Esophagus muscularis mucosa (tissue), 4 donors: ENCODE measurements around the gene ITPR3. TPM values are rescaled to one million over a fixed set of nuclear protein-coding genes. Genes with fewer than 3 reads are reported as not detected.

Source experiments
- DNase-seq: peaks from one replicate; pipeline ENCODE4 v3.0.0-alpha.2; 2017; ENCODE audit errors: extremely low spot score
- H3K27ac ChIP-seq, 4 donors: fragments of 200-600 bp; sonication (generic); replicated peaks in 1 of 4; 1 replicate in 3 of 4; 2 replicates in 1 of 4; pipeline ENCODE4 v1.5.1; 2016 to 2019; ENCODE audit warnings: mild to moderate bottlenecking in 1 of 4
- H3K27me3 ChIP-seq, 4 donors: fragments of 200-600 bp; sonication (generic); one replicate each; pipeline versions ENCODE4 v1.5.1 to v1.6.0; 2016 to 2019
- H3K36me3 ChIP-seq, 4 donors: fragments of 200-600 bp; sonication (generic); one replicate each; pipeline ENCODE4 v1.5.1; 2016 to 2019
- H3K4me1 ChIP-seq, 4 donors: fragments of 200-600 bp; sonication (generic); one replicate each; pipeline ENCODE4 v1.5.1; 2016 to 2019
- H3K4me3 ChIP-seq, 4 donors: fragments of 200-600 bp; sonication (generic); 1 replicate in 2 of 4; 2 replicates in 2 of 4; pipeline ENCODE4 v1.5.1; 2016 to 2019; ENCODE audit warnings: mild to moderate bottlenecking in 4 of 4, moderate library complexity in 1 of 4
- H3K9me3 ChIP-seq, 4 donors: fragments of 200-600 bp; sonication (generic); 1 replicate in 3 of 4; 2 replicates in 1 of 4; pipeline ENCODE4 v1.5.1; 2016 to 2019
- EP300 ChIP-seq: sonication (generic); formaldehyde crosslinking; IDR thresholded peaks from one replicate; pipeline ENCODE4 v1.6.1; 2017; ENCODE audit warnings: antibody characterized with exemption
- POLR2A ChIP-seq: fragments of 450-650 bp; IDR thresholded peaks from one replicate; pipeline ENCODE4 v1.6.1; 2017; ENCODE audit warnings: antibody characterized with exemption, moderate library complexity, mild to moderate bottlenecking, low read depth
- POLR2AphosphoS5 ChIP-seq, 2 donors: sonication (generic); formaldehyde crosslinking; IDR thresholded peaks; one replicate each; pipeline ENCODE4 v1.6.1; 2017; ENCODE audit warnings: antibody characterized with exemption in 2 of 2
- WGBS: methylation state at CpG from one replicate; pipeline ENCODE4 v1.1.5; 2018; 5-methylcytosine and 5-hydroxymethylcytosine counted together
- intact Hi-C: fragments of 100-400 bp; cut with DNase I; formaldehyde crosslinking; loops from one replicate; pipeline ENCODE4 v1.15.1; 2023
- total RNA-seq, 4 donors: library from RNA; depleted of rRNA; stranded (reverse); fragments of >200 nt; gene quantifications; one replicate each; pipeline versions ENCODE4 v1.1.0 to v1.2.1, GENCODE V29; 2016
- TF ChIP-seq, protein P1 (sequence below), 3 experiments: fragments of 200-600 bp in 2 of 3; fragments of 450-650 bp in 1 of 3; sonication (generic) in 2 of 3; IDR thresholded peaks; one replicate each; pipeline ENCODE4 v1.5.1; 2017 to 2019; ENCODE audit warnings: antibody characterized with exemption in 3 of 3, mild to moderate bottlenecking in 2 of 3, moderate library complexity in 1 of 3

Gene ITPR3
- total RNA-seq, 4 donors from 2014 or later, result 12.1 to 24.9 (median 20.5) TPM

DNA sequence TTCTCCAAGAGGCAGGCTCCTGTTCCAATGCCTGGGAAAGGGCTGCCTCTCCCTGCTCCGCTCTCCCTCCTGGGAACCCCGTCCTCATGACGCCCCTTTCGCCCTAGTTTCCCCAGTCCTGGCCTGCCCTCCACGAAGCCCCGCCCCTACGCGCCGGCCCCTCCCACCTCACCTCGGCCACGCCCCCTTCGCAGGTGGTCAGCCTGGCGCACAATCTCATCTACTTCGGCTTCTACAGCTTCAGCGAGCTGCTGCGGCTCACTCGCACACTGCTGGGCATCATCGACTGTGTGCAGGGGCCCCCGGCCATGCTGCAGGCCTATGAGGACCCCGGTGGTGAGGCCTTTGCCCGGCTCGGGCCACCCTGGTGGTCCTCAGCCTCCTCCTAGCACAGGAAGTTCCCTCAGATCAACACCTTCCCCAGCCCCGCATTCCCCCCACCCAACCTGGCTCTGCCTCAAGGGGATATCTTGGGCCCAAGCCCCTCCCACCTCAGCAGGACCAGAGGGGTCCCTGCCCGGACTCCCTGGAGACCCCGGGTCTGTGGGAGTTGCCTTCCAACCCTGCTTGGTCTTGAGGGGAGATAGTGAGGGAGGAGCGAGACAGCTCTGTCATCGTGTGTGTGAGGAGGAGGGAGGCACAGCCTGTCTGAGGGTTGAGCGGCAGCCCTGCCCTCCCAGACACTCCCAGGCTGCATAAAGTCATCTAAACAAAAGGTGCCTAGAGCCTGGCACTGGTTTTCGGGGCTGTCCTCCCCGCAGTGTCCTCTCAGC, 50.0 kb downstream of the ITPR3 start:
- Histone ChIP-seq H3K4me3 (no peak overlapping the region), H3K4me1 (peaks cover 0 to 11% (median 9%) of the 10 kb centered on the region in 4 donors), H3K9me3 (no peaks in the 10 kb centered on the region), H3K27ac (no peak overlapping the region), H3K27me3 (peaks cover 0 to 26% (median 0%) of the 10 kb centered on the region in 4 donors), H3K36me3 (peaks cover 0 to 95% (median 65%) of the 10 kb centered on the region in 4 donors)
- DNase-seq, result no peak
- WGBS, result 59% methylated on average over 28 of the region's 30 CpGs
- intact Hi-C loops, result no loop called here
- TF ChIP-seq POLR2A (no peak), EP300 (no peak), POLR2AphosphoS5 (IDR thresholded peaks at IDR 0.05) (no peak)
- TF ChIP-seq, protein P1, sequence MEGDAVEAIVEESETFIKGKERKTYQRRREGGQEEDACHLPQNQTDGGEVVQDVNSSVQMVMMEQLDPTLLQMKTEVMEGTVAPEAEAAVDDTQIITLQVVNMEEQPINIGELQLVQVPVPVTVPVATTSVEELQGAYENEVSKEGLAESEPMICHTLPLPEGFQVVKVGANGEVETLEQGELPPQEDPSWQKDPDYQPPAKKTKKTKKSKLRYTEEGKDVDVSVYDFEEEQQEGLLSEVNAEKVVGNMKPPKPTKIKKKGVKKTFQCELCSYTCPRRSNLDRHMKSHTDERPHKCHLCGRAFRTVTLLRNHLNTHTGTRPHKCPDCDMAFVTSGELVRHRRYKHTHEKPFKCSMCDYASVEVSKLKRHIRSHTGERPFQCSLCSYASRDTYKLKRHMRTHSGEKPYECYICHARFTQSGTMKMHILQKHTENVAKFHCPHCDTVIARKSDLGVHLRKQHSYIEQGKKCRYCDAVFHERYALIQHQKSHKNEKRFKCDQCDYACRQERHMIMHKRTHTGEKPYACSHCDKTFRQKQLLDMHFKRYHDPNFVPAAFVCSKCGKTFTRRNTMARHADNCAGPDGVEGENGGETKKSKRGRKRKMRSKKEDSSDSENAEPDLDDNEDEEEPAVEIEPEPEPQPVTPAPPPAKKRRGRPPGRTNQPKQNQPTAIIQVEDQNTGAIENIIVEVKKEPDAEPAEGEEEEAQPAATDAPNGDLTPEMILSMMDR (IDR thresholded peaks at IDR 0.05), result no peak

DNA sequence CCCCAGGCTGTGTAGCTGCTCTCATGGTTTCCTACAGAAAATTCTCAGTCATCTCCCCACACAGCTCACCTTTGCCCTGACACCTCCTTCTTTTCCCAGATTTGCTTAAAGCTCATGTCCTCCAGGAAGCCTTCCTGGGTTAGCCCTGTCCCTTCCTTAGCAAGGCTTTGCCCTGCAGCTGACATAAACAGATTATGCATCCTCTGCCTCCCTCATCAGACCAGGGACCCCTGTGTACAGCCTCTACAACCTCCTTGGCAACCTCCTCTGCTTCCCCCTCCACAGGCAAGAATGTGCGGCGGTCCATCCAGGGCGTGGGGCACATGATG, 50.6 kb downstream of the ITPR3 start:
- H3K4me3 ChIP-seq, result no peak overlapping the region
- H3K36me3 ChIP-seq, result peaks cover 0 to 95% (median 67%) of the 10 kb centered on the region in 4 donors
- 89% methylated on average over 3 of the region's 3 CpGs for WGBS
- intact Hi-C loops, result no loop called here
- peaks cover 0 to 26% (median 0%) of the 10 kb centered on the region in 4 donors for H3K27me3 ChIP-seq
- TF ChIP-seq EP300 (no peak), POLR2AphosphoS5 (IDR thresholded peaks at IDR 0.05) (no peak), POLR2A (no peak)
- TF ChIP-seq, protein P1 (IDR thresholded peaks at IDR 0.05), result no peak
- DNase-seq, result no peak
- no peaks in the 10 kb centered on the region for H3K9me3 ChIP-seq
- H3K4me1 ChIP-seq, result peaks cover 0 to 11% (median 9%) of the 10 kb centered on the region in 4 donors
- no peak overlapping the region for H3K27ac ChIP-seq

DNA sequence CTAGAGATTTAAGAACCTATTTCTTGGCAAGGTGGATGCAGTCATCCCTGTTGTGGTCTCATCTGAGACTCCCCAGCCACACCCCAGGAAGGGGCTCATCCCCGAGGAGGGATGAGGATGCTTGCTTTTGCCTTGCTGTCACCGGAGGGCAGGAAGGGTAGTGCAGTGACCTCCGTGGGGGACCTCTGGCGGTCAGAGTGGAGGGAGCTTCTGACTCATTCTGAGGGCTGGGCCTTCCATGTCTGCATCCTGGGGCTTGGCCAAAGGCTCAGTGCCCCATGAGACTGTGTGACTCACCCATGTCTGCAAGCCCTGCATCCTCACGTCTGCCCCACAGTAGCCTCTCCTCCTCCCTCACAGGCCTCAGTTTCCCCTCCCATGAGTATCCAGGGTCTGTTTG, 51.7 kb downstream of the ITPR3 start:
- Histone ChIP-seq H3K4me1 (peaks cover 0 to 11% (median 9%) of the 10 kb centered on the region in 4 donors), H3K4me3 (no peak overlapping the region), H3K27ac (no peak overlapping the region), H3K27me3 (peaks cover 0 to 31% (median 0%) of the 10 kb centered on the region in 4 donors), H3K9me3 (no peaks in the 10 kb centered on the region), H3K36me3 (peaks cover 0 to 95% (median 69%) of the 10 kb centered on the region in 4 donors)
- TF ChIP-seq EP300, result no peak
- TF ChIP-seq, protein P1 (IDR thresholded peaks at IDR 0.05), result peak in 2 of 3 experiments; percentile 17 to 48
- no peak for TF ChIP-seq POLR2A
- TF ChIP-seq POLR2AphosphoS5 (IDR thresholded peaks at IDR 0.05), result no peak
- intact Hi-C loops, result no loop called here
- peak; percentile 96 for DNase-seq
- WGBS, result 29% methylated on average over 4 of the region's 5 CpGs

DNA sequence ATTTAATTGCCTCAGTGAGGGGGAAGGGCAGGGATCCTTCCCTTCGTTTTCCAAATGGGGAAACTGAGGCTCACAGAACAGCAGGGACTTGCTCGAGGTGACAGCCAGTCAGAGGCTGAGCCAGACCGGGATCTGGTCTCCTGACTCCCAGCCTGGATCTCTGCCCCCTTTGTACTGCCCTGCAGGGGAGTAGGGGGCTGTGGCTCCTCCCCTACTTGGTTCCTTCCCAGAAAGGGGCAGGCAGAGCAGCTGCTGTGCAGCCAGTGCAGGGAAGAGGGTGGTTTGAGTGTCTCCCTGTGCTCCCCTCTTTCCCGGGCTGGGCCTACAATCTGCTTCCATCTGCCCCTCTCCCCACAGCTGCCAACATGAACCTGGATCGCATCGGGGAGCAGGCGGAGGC, 52.7 kb downstream of the ITPR3 start:
- H3K27me3 ChIP-seq, result peaks cover 0 to 37% (median 0%) of the 10 kb centered on the region in 4 donors
- 65% methylated on average over 7 of the region's 7 CpGs for WGBS
- H3K9me3 ChIP-seq, result no peaks in the 10 kb centered on the region
- no peak overlapping the region for H3K27ac ChIP-seq
- H3K4me3 ChIP-seq, result no peak overlapping the region
- DNase-seq, result no peak
- no peak for TF ChIP-seq EP300
- no peak for TF ChIP-seq POLR2A
- TF ChIP-seq POLR2AphosphoS5 (IDR thresholded peaks at IDR 0.05), result no peak
- TF ChIP-seq, protein P1 (IDR thresholded peaks at IDR 0.05), result no peak
- peaks cover 4 to 94% (median 69%) of the 10 kb centered on the region in 4 donors for H3K36me3 ChIP-seq
- peaks cover 0 to 11% (median 9%) of the 10 kb centered on the region in 4 donors for H3K4me1 ChIP-seq
- intact Hi-C loops, result no loop called here
